Measurements from ENCODE around the gene RAD50. TPM values are rescaled to one million over a fixed set of nuclear protein-coding genes. Genes with fewer than 3 reads are reported as not detected.
"Not testable (repeated sequence)": the region's sequence is repeated elsewhere in the genome, so short reads cannot be mapped to it uniquely, and the experiment has no call there.

Gene RAD50
- total RNA-seq, 2 experiments from 2014 or later, result 44.6 to 47.6 TPM

DNA sequence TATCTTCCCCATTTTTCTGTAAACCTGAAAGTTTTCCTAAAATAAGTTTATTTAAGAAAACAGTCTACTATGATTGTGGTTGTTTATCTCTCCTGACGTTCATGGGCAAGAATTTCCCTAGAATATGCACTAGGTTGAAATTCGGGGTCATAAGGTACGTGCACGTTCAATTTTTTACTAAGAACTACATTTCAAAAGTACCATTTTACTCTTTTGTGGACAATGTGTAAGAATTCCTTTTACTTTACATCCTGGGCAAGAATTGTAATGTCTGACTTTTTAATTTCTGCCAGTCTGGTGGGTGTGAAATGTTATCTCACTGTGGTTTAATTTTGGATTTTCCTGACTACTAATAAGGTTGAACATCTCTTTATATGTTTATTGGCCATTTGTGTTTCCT is 25.8 kb upstream of the RAD50 start:
- Mint-ChIP-seq H3K4me1 (ENCODE audit: low read depth) (peaks cover 26% of the 10 kb centered on the region), H3K27me3 (peaks cover 17% of the 10 kb centered on the region), H3K27ac (no peak overlapping the region), H3K4me3 (no peak overlapping the region), H3K36me3 (no peaks in the 10 kb centered on the region), H3K9me3 (no peaks in the 10 kb centered on the region)
- intact Hi-C loops (cut with micrococcal nuclease), result no loop called here
- no peak for DNase-seq
- ChIA-PET CTCF (no interaction called here), POLR2A (interaction anchor here (1.0 kb wide), 1 partner anchor 110 kb away, joined by 3 read pairs; no protein-coding TSS in a partner anchor)

DNA sequence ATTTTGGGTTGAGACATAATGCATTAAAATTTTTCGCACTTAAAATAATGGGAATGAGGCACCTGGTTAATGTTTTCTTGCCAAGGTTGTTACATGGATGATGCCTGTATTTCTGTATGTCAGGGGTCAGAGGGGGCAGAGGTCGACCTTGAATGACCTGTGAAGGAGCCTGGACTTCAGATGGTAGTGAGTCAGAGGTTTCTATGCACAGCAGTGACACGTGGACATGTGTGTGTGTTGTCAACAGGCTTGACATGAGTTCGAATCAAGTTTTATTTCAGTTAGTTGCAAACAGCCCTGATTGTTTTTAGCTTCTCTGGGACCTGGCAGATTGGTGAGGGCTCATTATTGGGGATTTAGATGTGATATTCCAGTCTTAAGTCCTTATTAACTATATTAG is 17.1 kb upstream of the RAD50 start:
- H3K27ac Mint-ChIP-seq, result no peak overlapping the region
- H3K9me3 Mint-ChIP-seq, result no peaks in the 10 kb centered on the region
- intact Hi-C loops (cut with micrococcal nuclease), result no loop called here
- POLR2A ChIA-PET, result no interaction called here
- peaks cover 17% of the 10 kb centered on the region for H3K27me3 Mint-ChIP-seq
- DNase-seq, result no peak
- CTCF ChIA-PET, result interaction anchor here (1.4 kb wide), 1 partner anchor 13 kb away, joined by 4 read pairs; no protein-coding TSS in a partner anchor
- H3K4me1 Mint-ChIP-seq (ENCODE audit: low read depth), result peaks cover 8% of the 10 kb centered on the region
- H3K4me3 Mint-ChIP-seq, result no peak overlapping the region
- H3K36me3 Mint-ChIP-seq, result no peaks in the 10 kb centered on the region

DNA sequence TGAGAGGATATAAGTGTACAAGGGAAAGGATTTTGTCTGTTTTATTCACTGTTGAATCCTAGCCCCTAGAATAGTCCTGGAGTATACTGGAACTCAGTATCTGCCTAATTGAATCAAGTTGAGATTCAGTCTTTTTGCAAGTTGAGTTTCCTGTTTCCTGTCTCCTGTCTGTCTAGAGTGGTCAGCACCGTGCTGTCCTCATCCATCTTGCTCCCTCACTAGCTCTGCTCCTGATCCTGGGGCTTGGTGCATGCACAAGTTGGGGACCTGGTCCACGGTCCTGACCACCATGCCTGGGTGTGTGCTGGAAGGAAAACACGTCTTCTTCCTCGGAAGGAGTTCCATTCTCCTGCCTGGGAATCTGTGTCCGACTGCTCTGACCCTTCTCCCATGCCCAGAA is 16.6 kb upstream of the RAD50 start:
- peaks cover 14% of the 10 kb centered on the region for H3K27me3 Mint-ChIP-seq
- POLR2A ChIA-PET, result no interaction called here
- intact Hi-C loops (cut with micrococcal nuclease), result no loop called here

DNA sequence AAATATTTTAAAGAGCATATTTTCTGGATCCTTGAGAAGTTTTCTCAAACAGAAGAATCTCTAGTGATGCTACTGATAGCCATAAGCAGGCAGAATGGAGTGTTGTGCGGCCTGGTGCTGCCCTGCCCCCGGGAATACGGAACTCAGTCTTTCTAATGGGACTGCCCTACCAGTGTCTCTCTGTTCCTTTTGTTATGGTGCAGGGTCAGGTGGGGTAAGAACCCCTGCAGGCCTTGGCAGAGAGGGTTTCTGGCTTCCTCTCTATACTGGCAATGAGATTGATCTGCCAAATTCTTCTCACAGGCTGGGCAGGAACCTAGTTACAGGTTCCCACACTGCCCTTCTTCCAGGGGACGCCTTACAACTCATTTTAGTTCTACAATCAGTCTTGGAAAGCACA is 16.0 kb upstream of the RAD50 start:
- Mint-ChIP-seq H3K4me3 (no peak overlapping the region), H3K4me1 (ENCODE audit: low read depth) (peaks cover 11% of the 10 kb centered on the region), H3K27ac (no peak overlapping the region), H3K36me3 (no peaks in the 10 kb centered on the region), H3K27me3 (peaks cover 9% of the 10 kb centered on the region), H3K9me3 (no peaks in the 10 kb centered on the region)
- intact Hi-C loops (cut with micrococcal nuclease), result no loop called here
- CTCF ChIA-PET, result interaction anchor here (1.4 kb wide), 1 partner anchor 14 kb away, joined by 4 read pairs; no protein-coding TSS in a partner anchor
- POLR2A ChIA-PET, result no interaction called here
- no peak for DNase-seq

More for the DNA sequence above, 16.6 kb upstream of the RAD50 start:
- H3K9me3 Mint-ChIP-seq, result no peaks in the 10 kb centered on the region
- no peak overlapping the region for H3K27ac Mint-ChIP-seq
- peaks cover 8% of the 10 kb centered on the region for H3K4me1 Mint-ChIP-seq (ENCODE audit: low read depth)
- DNase-seq, result no peak
- CTCF ChIA-PET, result interaction anchor here (1.4 kb wide), 1 partner anchor 13 kb away, joined by 4 read pairs; no protein-coding TSS in a partner anchor
- H3K36me3 Mint-ChIP-seq, result no peaks in the 10 kb centered on the region
- H3K4me3 Mint-ChIP-seq, result no peak overlapping the region

DNA sequence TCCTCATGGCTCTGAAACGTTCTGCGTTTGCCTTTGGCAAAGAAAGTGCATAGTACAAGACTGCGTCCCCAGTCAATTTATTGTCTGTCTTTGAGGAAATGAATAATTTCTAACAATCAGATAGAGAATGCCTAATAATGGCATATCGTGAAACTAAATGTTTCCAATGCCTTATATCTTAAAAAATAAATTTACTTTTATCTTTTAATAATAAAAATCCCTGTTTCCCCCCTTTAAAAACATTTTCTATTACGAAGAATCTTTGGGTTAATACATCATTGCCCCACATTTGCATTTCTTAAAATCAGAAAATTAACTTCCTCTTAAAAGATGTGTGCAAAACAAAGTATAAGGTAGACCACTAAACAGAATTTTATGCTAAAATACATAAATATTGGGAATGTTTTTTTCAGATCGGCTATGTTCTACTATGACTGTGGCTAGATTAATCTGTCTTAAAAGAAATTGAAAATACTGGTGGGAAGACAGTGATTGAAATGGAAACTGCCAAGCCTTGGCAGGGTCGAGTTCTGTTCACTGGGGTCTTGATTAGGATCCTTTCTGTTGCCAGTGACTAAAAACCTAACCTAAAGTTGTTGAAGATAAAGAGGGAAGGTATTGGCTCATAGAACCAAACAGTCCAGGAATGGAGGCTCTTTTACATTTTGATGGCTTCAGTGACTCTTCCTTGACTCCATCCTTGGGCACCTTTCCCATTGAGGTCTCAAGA is 13.1 kb upstream of the RAD50 start, which contains the start of gene IL5:
Gene IL5, minus strand, starts transcription at position 51 of the 730 bp plus-strand sequence. Its CDS starts 44 bp downstream, at position 7.
- no peak within 1 kb of the TSS for H3K27ac Mint-ChIP-seq
- POLR2A ChIA-PET, result no interaction called here
- H3K9me3 Mint-ChIP-seq, result no peaks in the 10 kb centered on the region
- peaks cover 25% of the 10 kb centered on the region for H3K4me1 Mint-ChIP-seq (ENCODE audit: low read depth)
- H3K27me3 Mint-ChIP-seq, result peaks cover 7% of the 10 kb centered on the region
- H3K36me3 Mint-ChIP-seq, result no peaks in the 10 kb centered on the region
- H3K4me3 Mint-ChIP-seq, result no peak within 1 kb of the TSS
- CTCF ChIA-PET, result interaction anchor here (1.7 to 5.5 kb wide), 2 partner anchors 17 to 276 kb away, joined by 5 to 25 read pairs; no protein-coding TSS in a partner anchor
- DNase-seq, result no peak
- intact Hi-C loops (cut with micrococcal nuclease), result no loop called here

DNA sequence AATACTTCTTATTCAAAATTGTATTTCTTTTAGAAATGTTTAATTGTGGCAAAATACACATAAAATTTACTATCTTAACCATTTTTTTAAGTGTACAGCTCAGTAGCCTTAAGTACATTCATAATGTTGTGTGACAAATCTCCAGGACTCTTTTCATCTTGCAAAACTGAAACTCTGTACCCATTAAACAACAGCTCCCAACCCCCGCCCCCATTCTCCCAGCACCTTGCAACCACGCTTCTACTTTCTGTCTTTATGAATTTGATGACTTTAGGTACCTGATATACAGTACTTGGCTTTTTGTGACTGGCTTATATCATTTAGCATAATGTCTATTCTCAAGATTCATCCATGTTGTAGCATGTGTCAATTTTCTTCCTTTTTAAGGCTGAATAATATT is 10.7 kb upstream of the RAD50 start:
- Mint-ChIP-seq H3K27me3 (peaks cover 7% of the 10 kb centered on the region), H3K36me3 (no peaks in the 10 kb centered on the region), H3K9me3 (no peaks in the 10 kb centered on the region), H3K4me1 (ENCODE audit: low read depth) (peaks cover 25% of the 10 kb centered on the region), H3K27ac (no peak overlapping the region), H3K4me3 (no peak overlapping the region)
- DNase-seq, result peak; percentile 85
- CTCF ChIA-PET, result interaction anchor here (1.7 to 5.5 kb wide), 2 partner anchors 19 to 274 kb away, joined by 5 to 25 read pairs; no protein-coding TSS in a partner anchor
- intact Hi-C loops (cut with micrococcal nuclease), result loop anchor here (1.0 kb wide), 1 partner anchor 11 kb away; no protein-coding TSS in a partner anchor
- POLR2A ChIA-PET, result interaction anchor here (0.7 kb wide), 1 partner anchor 129 kb away, joined by 4 read pairs; no protein-coding TSS in a partner anchor

DNA sequence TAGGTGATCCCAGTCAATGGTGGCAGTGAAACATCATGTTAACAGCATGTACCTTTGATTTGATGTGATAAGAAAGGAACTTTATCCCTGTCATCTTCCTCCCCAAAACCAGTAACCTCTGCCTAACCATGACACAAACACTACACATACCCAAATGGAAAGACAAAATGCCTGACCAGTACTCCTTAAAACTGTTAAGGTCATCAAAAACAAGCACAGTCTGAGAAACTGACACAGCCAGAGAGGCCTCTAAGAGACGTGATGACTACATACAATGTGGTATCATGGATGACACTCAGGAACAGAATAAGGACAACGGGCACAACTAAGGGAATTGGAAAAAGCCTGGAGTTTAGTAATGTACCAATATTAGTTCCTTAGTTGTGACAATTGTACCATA is 9.5 kb upstream of the RAD50 start:
- Mint-ChIP-seq H3K27me3 (peaks cover 7% of the 10 kb centered on the region), H3K9me3 (no peaks in the 10 kb centered on the region), H3K27ac (no peak overlapping the region), H3K4me1 (ENCODE audit: low read depth) (peaks cover 25% of the 10 kb centered on the region), H3K36me3 (no peaks in the 10 kb centered on the region), H3K4me3 (no peak overlapping the region)
- no peak for DNase-seq
- ChIA-PET CTCF (interaction anchor here (1.5 to 5.5 kb wide), 3 partner anchors 15 to 273 kb away, joined by 4 to 25 read pairs (median 5); no protein-coding TSS in a partner anchor), POLR2A (no interaction called here)
- intact Hi-C loops (cut with micrococcal nuclease), result no loop called here

DNA sequence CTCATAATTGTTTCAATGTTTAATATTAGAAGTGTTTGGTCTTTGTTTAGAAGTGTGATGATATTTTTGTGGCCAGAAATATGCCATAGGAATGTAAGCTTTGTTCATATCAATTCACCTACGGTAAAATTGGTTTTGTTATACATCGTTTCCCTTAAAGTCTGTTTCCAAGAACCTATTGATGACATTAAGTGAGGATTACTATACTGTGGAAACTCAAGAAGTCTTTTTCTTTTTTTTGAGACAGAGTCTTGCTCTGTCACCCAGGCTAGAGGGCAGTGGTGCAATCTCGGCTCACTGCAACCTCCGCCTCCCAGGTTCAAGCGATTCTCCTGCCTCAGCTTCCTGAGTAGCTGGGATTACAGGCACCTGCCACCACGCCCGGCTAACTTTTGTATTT is 7.9 kb upstream of the RAD50 start:
- peaks cover 21% of the 10 kb centered on the region for H3K4me1 Mint-ChIP-seq (ENCODE audit: low read depth)
- intact Hi-C loops (cut with micrococcal nuclease); H3K4me3 Mint-ChIP-seq; H3K27me3 Mint-ChIP-seq; DNase-seq; H3K27ac Mint-ChIP-seq; H3K9me3 Mint-ChIP-seq; H3K36me3 Mint-ChIP-seq: not testable (repeated sequence)
- ChIA-PET POLR2A (interaction anchor here (0.7 kb wide), 1 partner anchor 8 kb away, joined by 3 read pairs; the partner anchor contains the start of gene RAD50), CTCF (interaction anchor here (0.7 to 5.5 kb wide), 4 partner anchors 8 to 43 kb away, joined by 3 to 25 read pairs (median 3); partner anchors contain the start of gene RAD50)

DNA sequence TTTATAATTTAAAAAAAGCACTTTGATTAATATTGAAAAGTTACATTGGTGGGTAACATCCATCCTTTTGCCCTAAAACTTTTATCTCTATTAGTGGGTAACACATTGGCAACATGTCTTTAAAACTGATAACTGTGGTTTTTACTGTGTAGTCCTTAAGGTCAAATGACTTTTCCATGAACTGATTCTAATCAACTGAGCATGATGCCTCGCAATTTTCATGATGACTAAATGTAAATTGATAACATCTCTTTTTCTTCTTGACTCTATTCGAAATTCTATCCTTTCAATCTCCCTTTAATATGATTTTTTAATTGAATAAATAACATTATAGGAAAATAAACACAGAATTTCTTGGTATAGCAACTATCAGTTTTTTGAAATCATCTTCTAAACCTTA is 7.2 kb upstream of the RAD50 start:
- Mint-ChIP-seq H3K27me3 (peaks cover 2% of the 10 kb centered on the region), H3K4me1 (ENCODE audit: low read depth) (peaks cover 17% of the 10 kb centered on the region), H3K36me3 (no peaks in the 10 kb centered on the region), H3K4me3 (no peak overlapping the region), H3K9me3 (no peaks in the 10 kb centered on the region), H3K27ac (no peak overlapping the region)
- CTCF ChIA-PET, result no interaction called here
- intact Hi-C loops (cut with micrococcal nuclease), result no loop called here
- POLR2A ChIA-PET, result no interaction called here
- DNase-seq, result no peak

DNA sequence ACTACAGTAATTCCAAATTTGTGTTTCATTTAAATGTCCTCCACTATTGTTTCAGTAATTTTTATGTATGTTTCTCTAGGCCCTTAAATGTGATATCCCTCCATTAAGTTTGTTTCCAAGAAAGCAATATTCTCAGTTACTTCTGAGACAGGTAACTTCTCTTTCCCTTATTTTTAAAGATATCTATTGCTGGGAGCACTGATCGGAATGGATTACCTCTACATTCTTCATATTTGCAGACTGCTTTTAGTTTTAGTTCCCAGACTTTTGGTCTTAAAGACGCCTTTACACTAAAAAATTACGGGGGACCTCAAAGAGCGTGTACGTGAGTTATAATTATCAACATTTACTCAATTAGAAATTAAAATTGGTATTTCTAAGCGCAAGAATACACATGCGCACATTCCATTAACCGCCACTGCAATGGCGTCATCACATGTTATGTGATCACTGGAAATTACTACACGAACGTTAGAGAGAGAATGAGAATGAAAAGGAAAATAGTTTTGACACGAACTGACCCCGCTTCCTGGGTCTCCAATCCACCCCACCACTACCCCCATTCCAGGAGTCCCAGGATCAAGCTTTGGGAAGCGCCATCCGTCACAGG is 519 bp upstream of the RAD50 start:
- ChIA-PET POLR2A (interaction anchor here (1.0 to 1.3 kb wide), 4 partner anchors 7 to 118 kb away, joined by 3 to 7 read pairs (median 3); no protein-coding TSS in a partner anchor), CTCF (interaction anchor here (0.7 to 1.0 kb wide), 2 partner anchors 8 to 29 kb away, joined by 3 to 6 read pairs; no protein-coding TSS in a partner anchor)
- Mint-ChIP-seq H3K9me3 (no peaks in the 10 kb centered on the region), H3K27me3 (no peaks in the 10 kb centered on the region), H3K4me3 (peak overlapping the region; percentile 99), H3K36me3 (peaks cover 7% of the 10 kb centered on the region), H3K27ac (peak overlapping the region; percentile 94), H3K4me1 (ENCODE audit: low read depth) (peaks cover 19% of the 10 kb centered on the region)
- DNase-seq, result no peak
- intact Hi-C loops (cut with micrococcal nuclease), result loop anchor here (5.0 kb wide), 3 partner anchors 59 to 181 kb away; partner anchors contain the start of gene KIF3A

DNA sequence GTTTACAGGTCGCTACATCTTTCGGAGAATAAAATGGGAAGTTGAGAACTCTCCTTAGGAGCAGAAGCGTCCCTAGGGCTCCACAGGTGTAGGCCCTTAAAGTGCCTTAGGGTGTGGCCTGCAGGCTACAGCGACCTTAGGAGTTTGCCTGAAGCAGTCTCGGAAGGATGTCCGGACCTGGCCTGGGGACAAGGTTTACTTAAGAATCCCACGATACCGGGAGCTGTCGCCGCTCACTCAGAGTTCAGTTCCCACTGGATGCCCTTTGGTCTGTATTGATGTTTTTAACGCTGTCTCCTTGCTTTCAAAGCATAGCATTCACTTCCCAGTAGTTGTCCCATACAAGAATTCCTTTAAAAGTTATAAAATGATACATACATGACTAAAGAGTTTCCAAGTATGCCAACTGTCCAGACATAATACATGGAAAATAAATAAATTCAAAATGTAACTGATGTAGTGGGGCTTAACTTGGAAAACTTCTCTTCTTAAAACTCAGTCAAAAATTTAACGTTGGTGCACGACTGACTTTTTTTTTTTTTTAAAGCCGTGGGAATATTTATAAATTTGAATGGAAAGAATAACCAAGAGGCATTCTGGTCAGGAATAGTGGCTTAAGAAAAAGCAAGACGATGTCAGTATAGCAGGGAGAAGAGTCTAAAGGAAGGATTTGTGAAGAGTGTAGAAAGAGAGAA is 848 bp downstream of the RAD50 start:
- Mint-ChIP-seq H3K27ac (peak overlapping the region; percentile 94), H3K9me3 (no peaks in the 10 kb centered on the region), H3K4me1 (ENCODE audit: low read depth) (peaks cover 19% of the 10 kb centered on the region), H3K27me3 (no peaks in the 10 kb centered on the region), H3K4me3 (peak overlapping the region; percentile 99), H3K36me3 (peaks cover 7% of the 10 kb centered on the region)
- peak; percentile 46 for DNase-seq
- intact Hi-C loops (cut with micrococcal nuclease), result loop anchor here (1.0 to 5.0 kb wide), 4 partner anchors 11 to 180 kb away; partner anchors contain the start of gene KIF3A
- ChIA-PET CTCF (interaction anchor here (0.6 to 1.0 kb wide), 4 partner anchors 30 to 190 kb away, joined by 3 to 6 read pairs (median 3); partner anchors contain the start of gene CCNI2), POLR2A (interaction anchor here (1.1 to 1.3 kb wide), 3 partner anchors 9 to 84 kb away, joined by 3 to 7 read pairs (median 3); no protein-coding TSS in a partner anchor)

All from activated CD4-positive, alpha-beta memory T cell treated with anti-CD3 and anti-CD28 coated beads for 36 hours (primary cell).